Suprapubic skin (tissue), 4 donors: Measurements from ENCODE around the gene BMPER.

Experiments
- POLR2A ChIP-seq, 2 donors: fragments of 450-650 bp; IDR thresholded peaks; one replicate each; pipeline ENCODE4 v1.6.1; 2017; ENCODE audit warnings: antibody characterized with exemption in 2 of 2, mild to moderate bottlenecking in 2 of 2, moderate library complexity in 2 of 2
- POLR2AphosphoS5 ChIP-seq, 3 donors: sonication (generic); formaldehyde crosslinking; IDR thresholded peaks; one replicate each; pipeline ENCODE4 v1.6.1; 2017; ENCODE audit warnings: antibody characterized with exemption in 3 of 3
- TF ChIP-seq, protein P1 (sequence below), 2 donors: fragments of 200-600 bp in 1 of 2; fragments of 450-650 bp in 1 of 2; sonication (generic) in 1 of 2; IDR thresholded peaks; one replicate each; pipeline ENCODE4 v1.5.1; 2016 to 2019; ENCODE audit warnings: antibody characterized with exemption in 2 of 2, mild to moderate bottlenecking in 1 of 2, moderate library complexity in 1 of 2

DNA sequence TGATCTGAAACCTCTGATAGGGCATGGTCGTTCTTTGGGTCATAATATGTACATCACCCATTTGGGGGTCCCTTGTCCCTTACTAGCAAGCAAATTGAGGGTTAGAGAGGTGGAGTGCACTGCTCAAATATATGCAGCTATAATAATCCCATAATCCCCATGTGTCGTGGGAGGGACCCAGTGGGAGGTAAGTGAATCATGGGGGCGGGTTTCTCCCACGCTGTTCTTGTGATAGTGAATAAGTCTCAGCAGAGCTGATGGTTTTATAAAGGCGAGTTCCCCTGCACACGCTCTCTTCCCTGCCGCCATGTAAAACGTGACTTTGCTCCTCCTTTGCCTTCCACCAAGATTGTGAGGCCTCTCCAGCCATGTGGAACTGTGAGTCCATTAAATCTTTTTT is 262.7 kb downstream of the BMPER start:
- no peak for TF ChIP-seq POLR2A (IDR thresholded peaks at IDR 0.05)
- no peak for TF ChIP-seq POLR2AphosphoS5 (IDR thresholded peaks at IDR 0.05)
- TF ChIP-seq, protein P1, sequence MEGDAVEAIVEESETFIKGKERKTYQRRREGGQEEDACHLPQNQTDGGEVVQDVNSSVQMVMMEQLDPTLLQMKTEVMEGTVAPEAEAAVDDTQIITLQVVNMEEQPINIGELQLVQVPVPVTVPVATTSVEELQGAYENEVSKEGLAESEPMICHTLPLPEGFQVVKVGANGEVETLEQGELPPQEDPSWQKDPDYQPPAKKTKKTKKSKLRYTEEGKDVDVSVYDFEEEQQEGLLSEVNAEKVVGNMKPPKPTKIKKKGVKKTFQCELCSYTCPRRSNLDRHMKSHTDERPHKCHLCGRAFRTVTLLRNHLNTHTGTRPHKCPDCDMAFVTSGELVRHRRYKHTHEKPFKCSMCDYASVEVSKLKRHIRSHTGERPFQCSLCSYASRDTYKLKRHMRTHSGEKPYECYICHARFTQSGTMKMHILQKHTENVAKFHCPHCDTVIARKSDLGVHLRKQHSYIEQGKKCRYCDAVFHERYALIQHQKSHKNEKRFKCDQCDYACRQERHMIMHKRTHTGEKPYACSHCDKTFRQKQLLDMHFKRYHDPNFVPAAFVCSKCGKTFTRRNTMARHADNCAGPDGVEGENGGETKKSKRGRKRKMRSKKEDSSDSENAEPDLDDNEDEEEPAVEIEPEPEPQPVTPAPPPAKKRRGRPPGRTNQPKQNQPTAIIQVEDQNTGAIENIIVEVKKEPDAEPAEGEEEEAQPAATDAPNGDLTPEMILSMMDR (IDR thresholded peaks at IDR 0.05), result no peak
